Measurements from ENCODE around the gene TCFL5.

DNA sequence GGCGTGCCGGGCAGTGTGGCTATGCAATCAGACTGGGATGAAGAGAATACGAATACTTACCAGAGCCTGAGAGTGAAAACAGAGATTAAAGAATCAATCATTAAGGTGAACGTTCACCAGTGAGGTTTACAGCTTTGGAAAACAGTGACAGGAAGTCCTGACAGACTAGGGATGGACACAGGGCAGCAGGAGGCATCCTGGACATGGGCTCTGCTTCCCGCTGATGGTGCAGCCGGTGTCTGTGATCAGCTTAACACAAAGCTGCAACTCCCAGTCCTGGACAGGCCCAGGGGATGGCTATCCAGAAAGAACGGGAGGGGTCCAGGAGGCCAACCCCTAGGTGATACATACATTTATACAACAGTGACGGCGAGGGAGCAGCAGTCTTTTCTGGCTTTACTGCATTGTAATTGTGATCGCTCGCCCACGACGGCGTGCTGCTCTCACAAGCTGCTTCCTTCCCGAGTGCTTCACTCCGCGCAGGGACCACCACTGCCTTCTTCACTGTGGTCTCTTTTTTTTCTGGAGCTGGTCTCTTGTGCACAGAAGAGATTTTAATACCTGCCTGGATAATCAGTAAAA, 44.0 kb upstream of the TCFL5 start:
- TF ChIP-seq, protein P1, sequence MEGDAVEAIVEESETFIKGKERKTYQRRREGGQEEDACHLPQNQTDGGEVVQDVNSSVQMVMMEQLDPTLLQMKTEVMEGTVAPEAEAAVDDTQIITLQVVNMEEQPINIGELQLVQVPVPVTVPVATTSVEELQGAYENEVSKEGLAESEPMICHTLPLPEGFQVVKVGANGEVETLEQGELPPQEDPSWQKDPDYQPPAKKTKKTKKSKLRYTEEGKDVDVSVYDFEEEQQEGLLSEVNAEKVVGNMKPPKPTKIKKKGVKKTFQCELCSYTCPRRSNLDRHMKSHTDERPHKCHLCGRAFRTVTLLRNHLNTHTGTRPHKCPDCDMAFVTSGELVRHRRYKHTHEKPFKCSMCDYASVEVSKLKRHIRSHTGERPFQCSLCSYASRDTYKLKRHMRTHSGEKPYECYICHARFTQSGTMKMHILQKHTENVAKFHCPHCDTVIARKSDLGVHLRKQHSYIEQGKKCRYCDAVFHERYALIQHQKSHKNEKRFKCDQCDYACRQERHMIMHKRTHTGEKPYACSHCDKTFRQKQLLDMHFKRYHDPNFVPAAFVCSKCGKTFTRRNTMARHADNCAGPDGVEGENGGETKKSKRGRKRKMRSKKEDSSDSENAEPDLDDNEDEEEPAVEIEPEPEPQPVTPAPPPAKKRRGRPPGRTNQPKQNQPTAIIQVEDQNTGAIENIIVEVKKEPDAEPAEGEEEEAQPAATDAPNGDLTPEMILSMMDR (IDR thresholded peaks at IDR 0.05): no peak
- TF ChIP-seq POLR2AphosphoS5 (IDR thresholded peaks at IDR 0.05; ENCODE audit: insufficient read depth in 1 of 2, low read depth in 1 of 2): no peak
- TF ChIP-seq POLR2A (IDR thresholded peaks at IDR 0.05): no peak

Data from vagina (tissue), 2 donors.